PFSK-1 (cell line): ENCODE data around the gene ADAMTS14.

ENCODE experiments used
- FOXP2 ChIP-seq: optimal IDR thresholded peaks from 2 replicates; pipeline ENCODE3; 2011; ENCODE audit warnings: borderline replicate concordance, control low read depth, inconsistent platforms; ENCODE audit not compliant: insufficient read depth; ENCODE audit errors: extremely low read length, extremely low read depth
- POLR2AphosphoS5 ChIP-seq: IDR thresholded peaks from 2 replicates; pipeline ENCODE4 v1.6.1; 2012; ENCODE audit warnings: low read depth, mild to moderate bottlenecking, control low read depth, low read length, moderate library complexity
- SIN3A ChIP-seq: IDR thresholded peaks from 2 replicates; pipeline ENCODE4 v1.6.1; 2012; ENCODE audit warnings: mild to moderate bottlenecking, low read length, moderate library complexity, borderline replicate concordance; ENCODE audit not compliant: insufficient read depth
- TAF1 ChIP-seq: IDR thresholded peaks from 2 replicates; pipeline ENCODE4 v1.6.1; 2012; ENCODE audit warnings: low read length, control low read depth, borderline replicate concordance; ENCODE audit not compliant: insufficient read depth
- TF ChIP-seq, protein P1 (sequence below), 2 experiments: IDR thresholded peaks; 2 replicates each; pipeline versions ENCODE4 v1.6.1 to v1.8.0; 2011 to 2012; ENCODE audit warnings: low read depth in 2 of 2, low read length in 2 of 2, control low read depth in 1 of 2, inconsistent platforms in 1 of 2, mild to moderate bottlenecking in 1 of 2, moderate library complexity in 1 of 2; ENCODE audit not compliant: insufficient read depth in 1 of 2

The ADAMTS14 gene

DNA sequence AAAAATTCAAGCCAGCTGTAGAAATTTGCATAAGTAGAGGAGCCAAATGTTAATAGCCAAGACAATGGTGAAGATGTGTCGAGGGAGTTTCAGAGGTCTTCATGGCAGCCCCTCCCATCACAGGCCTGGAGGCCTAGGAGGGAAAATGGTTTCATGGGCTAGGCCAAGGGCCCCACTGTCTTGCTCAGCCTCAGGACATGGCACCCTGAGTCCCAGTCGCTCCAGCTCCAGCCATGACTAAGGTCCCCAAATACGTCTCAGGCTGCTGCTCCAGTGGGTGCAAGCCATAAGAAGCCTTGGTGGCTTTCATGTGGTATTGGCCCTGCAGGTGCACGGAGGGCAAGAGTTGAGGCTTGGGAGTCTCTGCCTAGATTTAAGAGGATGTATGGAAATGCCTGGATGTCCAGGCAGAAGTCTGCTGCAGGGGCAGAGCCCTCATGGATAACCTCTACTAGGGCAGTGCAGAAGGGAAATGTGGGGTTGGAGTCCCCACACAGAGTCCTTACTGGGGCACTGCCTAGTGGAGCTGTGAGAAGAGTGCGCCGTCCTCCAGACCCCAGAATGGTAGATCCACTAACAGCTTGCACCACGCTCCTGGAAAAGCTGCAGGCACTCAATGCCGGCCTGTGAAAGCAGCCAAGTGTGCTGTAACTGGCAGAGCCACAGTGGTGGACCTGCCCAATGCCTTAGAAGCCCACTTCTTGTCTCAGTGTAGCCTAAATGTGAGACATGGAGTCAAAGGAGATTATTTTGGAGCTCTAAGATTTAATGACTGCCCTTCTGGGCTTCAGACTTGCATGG, 93.7 kb downstream of the ADAMTS14 start:
- TF ChIP-seq POLR2AphosphoS5 = no peak
- TF ChIP-seq SIN3A = no peak
- no peak for TF ChIP-seq TAF1
- TF ChIP-seq FOXP2 = no peak
- TF ChIP-seq, protein P1, sequence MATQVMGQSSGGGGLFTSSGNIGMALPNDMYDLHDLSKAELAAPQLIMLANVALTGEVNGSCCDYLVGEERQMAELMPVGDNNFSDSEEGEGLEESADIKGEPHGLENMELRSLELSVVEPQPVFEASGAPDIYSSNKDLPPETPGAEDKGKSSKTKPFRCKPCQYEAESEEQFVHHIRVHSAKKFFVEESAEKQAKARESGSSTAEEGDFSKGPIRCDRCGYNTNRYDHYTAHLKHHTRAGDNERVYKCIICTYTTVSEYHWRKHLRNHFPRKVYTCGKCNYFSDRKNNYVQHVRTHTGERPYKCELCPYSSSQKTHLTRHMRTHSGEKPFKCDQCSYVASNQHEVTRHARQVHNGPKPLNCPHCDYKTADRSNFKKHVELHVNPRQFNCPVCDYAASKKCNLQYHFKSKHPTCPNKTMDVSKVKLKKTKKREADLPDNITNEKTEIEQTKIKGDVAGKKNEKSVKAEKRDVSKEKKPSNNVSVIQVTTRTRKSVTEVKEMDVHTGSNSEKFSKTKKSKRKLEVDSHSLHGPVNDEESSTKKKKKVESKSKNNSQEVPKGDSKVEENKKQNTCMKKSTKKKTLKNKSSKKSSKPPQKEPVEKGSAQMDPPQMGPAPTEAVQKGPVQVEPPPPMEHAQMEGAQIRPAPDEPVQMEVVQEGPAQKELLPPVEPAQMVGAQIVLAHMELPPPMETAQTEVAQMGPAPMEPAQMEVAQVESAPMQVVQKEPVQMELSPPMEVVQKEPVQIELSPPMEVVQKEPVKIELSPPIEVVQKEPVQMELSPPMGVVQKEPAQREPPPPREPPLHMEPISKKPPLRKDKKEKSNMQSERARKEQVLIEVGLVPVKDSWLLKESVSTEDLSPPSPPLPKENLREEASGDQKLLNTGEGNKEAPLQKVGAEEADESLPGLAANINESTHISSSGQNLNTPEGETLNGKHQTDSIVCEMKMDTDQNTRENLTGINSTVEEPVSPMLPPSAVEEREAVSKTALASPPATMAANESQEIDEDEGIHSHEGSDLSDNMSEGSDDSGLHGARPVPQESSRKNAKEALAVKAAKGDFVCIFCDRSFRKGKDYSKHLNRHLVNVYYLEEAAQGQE (IDR thresholded peaks at IDR 0.05; ENCODE audit: insufficient read depth in 1 of 2, low read depth in 2 of 2, low read length in 2 of 2) = no peak

DNA sequence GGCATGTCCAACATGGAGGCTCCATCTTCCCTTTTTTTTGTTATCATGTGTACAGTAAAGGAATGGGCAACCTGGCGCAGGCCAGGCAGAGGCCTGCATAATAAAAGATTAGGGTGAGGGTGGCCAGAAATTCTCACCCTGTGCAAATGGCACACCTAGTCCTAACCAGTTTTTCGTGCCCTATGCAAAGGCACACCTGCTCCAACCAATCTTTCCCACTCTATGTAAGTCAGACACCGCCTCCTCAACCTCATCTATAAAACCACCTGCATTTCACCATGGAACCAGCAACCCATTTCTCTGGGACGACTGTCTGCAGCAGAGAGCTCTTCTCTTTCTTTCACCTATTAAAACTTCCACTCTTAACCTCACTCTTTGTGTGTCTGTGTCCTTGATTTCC, 96.8 kb downstream of the ADAMTS14 start:
- TF ChIP-seq SIN3A (no peak), POLR2AphosphoS5 (no peak), TAF1 (no peak)
- TF ChIP-seq, protein P1 (IDR thresholded peaks at IDR 0.05; ENCODE audit: insufficient read depth in 1 of 2, low read depth in 2 of 2, low read length in 2 of 2) = no peak

DNA sequence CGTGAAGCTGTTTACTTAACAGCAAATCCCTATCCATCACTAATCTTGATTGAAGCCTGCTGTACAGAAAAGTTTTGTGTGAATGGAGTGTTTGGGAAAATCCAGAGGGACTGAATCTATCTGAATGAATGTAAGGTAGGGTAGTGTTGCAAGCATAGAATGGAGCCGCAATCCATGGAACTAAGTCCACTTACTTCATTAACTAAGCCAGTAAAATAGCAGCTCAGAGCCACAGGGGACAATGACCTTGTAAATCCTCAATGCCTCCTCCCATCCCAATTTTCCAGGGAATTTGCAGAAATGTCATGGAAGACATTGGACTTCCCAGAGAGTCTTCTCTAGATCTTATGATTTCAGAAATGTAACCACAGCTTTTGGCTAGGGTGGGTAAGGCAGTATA, 97.7 kb downstream of the ADAMTS14 start:
- no peak for TF ChIP-seq TAF1
- TF ChIP-seq SIN3A = no peak
- TF ChIP-seq FOXP2 = no peak
- TF ChIP-seq POLR2AphosphoS5 = no peak
- TF ChIP-seq, protein P1 (IDR thresholded peaks at IDR 0.05; ENCODE audit: insufficient read depth in 1 of 2, low read depth in 2 of 2, low read length in 2 of 2) = no peak

DNA sequence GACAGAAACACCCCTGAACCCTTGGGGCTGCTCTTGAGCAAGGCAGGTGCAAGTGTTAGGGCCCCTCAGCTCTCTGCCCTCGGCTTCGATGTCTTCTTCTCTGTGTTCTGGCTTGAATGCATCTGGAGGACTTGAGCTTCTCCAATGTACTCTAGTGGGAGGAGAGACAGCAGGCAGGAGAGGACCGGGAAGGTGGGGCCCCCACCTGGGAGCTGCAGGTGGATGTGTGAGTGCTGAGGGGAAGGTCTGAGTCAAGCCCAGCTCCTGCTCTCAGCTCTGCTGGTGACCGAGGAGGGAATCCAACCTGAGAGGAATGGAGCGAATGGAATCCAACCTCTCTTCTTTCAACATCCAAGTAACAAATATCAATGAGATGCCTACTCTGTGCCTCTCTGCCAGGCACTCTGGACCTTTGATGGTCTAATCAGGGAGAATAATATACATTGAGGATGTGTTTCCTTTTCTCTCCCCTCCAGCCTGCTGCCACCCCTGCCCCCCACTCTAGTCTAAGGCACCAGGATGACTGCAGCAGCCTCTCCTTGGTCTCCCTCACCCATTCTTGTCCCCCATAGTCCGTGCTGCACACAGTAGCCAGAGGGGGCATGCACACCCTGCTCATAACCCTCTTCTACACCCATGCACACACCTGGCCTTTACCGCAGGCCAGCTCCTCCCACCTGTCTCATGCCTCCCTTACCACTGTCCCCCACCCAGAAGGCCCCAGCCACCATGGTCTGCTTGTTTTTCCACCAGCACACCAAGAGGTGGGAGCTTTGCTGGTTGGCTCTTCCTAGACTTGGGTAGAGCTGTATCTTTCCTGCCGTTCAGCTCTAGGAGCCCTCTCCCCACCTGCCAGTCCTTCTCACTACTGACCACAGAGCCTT, 99.2 kb downstream of the ADAMTS14 start:
- TF ChIP-seq FOXP2 (no peak), SIN3A (no peak), POLR2AphosphoS5 (no peak), TAF1 (no peak)
- TF ChIP-seq, protein P1 (IDR thresholded peaks at IDR 0.05; ENCODE audit: insufficient read depth in 1 of 2, low read depth in 2 of 2, low read length in 2 of 2) = no peak
